Gastroesophageal sphincter (tissue), 4 donors: ENCODE measurements around the gene SDSL. TPM values are rescaled to one million over a fixed set of nuclear protein-coding genes. Genes with fewer than 3 reads are reported as not detected.

ENCODE experiments used
- ATAC-seq: fragments of 150-250 bp; one replicate; pipeline ENCODE4 v1.9.1; 2016; ENCODE audit warnings: mild to moderate bottlenecking, moderate library complexity
- H3K27ac ChIP-seq, 4 donors: fragments of 200-600 bp; sonication (generic) in 3 of 4; 1 replicate in 3 of 4; 2 replicates in 1 of 4; pipeline ENCODE4 v1.5.1; 2016 to 2019
- H3K27me3 ChIP-seq: fragments of 200-600 bp; sonication (generic); one replicate; pipeline ENCODE4 v1.5.1; 2019
- H3K36me3 ChIP-seq, 2 donors: fragments of 200-600 bp; sonication (generic); one replicate each; pipeline ENCODE4 v1.5.1; 2019; ENCODE audit warnings: control low read depth in 1 of 2
- H3K4me1 ChIP-seq, 3 donors: fragments of 200-600 bp; sonication (generic); 1 replicate in 2 of 3; 2 replicates in 1 of 3; pipeline ENCODE4 v1.5.1; 2016 to 2019; ENCODE audit warnings: control low read depth in 2 of 3
- H3K4me3 ChIP-seq, 2 donors: fragments of 200-600 bp; sonication (generic); one replicate each; pipeline ENCODE4 v1.5.1; 2019; ENCODE audit warnings: mild to moderate bottlenecking in 1 of 2, moderate library complexity in 1 of 2
- H3K9me3 ChIP-seq, 3 donors: fragments of 200-600 bp; sonication (generic); one replicate each; pipeline ENCODE4 v1.5.1; 2017 to 2019; ENCODE audit warnings: control low read depth in 2 of 3
- EP300 ChIP-seq: sonication (generic); formaldehyde crosslinking; IDR thresholded peaks from one replicate; pipeline ENCODE4 v1.6.1; 2017; ENCODE audit warnings: antibody characterized with exemption, mild to moderate bottlenecking
- POLR2A ChIP-seq, 2 donors: fragments of 450-650 bp; IDR thresholded peaks; one replicate each; pipeline ENCODE4 v1.6.1; 2017; ENCODE audit warnings: antibody characterized with exemption in 2 of 2, mild to moderate bottlenecking in 2 of 2, moderate library complexity in 1 of 2
- POLR2AphosphoS5 ChIP-seq: sonication (generic); formaldehyde crosslinking; IDR thresholded peaks from one replicate; pipeline ENCODE4 v1.6.1; 2017; ENCODE audit warnings: antibody characterized with exemption
- WGBS, 2 donors: methylation state at CpG; one replicate each; pipeline ENCODE4 v1.1.5; 2018; ENCODE audit warnings: low coverage in 1 of 2; 5-methylcytosine and 5-hydroxymethylcytosine counted together
- total RNA-seq, 4 donors: library from RNA; depleted of rRNA; stranded (reverse); fragments of >200 nt; gene quantifications; one replicate each; pipeline ENCODE4 v1.1.0, GENCODE V29; 2016
- TF ChIP-seq, protein P1 (sequence below), 4 experiments: fragments of 200-600 bp in 2 of 4; fragments of 450-650 bp in 2 of 4; sonication (generic) in 1 of 4; IDR thresholded peaks; one replicate each; pipeline ENCODE4 v1.5.1; 2017 to 2019; ENCODE audit warnings: antibody characterized with exemption in 4 of 4, mild to moderate bottlenecking in 2 of 4, moderate library complexity in 2 of 4

The SDSL gene
- total RNA-seq, 4 donors from 2014 or later: 1.1 to 7.5 (median 2.6) TPM

DNA sequence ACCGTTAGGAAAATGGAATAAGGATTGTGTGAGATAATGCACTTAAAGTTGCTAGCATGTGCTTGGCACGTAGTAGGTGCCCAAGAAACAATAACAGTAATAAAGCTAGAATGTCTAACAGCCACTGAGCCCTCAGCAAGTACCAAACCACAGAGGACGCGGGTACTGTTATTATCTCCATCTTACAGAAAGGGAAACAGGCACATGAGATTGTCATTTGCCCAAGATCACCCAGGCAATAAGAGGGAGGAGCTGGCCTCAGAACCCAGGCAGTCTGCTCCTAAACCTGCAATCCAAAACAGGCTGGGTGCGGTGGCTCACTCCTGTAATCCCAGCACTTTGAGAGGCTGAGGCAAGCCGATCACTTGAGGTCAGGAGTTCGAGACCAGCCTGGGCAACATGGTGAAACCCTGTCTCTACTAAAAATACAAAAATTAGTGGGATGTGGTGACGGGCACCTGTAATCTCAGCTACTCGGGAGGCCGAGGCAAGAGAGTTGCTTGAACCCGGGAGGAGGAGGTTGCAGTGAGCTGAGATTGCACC lies 13.4 kb upstream of the SDSL start:
- WGBS, 2 donors: 67 to 77% methylated on average over 1 to 6 of the region's 11 CpGs
- no peak overlapping the region for H3K4me3 ChIP-seq
- H3K4me1 ChIP-seq: peaks cover 0 to 10% (median 0%) of the 10 kb centered on the region in 3 donors
- no peak overlapping the region for H3K27ac ChIP-seq
- no peak for ATAC-seq
- no peaks in the 10 kb centered on the region for H3K36me3 ChIP-seq
- TF ChIP-seq EP300 (no peak), POLR2AphosphoS5 (no peak), POLR2A (IDR thresholded peaks at IDR 0.05) (no peak)
- TF ChIP-seq, protein P1, sequence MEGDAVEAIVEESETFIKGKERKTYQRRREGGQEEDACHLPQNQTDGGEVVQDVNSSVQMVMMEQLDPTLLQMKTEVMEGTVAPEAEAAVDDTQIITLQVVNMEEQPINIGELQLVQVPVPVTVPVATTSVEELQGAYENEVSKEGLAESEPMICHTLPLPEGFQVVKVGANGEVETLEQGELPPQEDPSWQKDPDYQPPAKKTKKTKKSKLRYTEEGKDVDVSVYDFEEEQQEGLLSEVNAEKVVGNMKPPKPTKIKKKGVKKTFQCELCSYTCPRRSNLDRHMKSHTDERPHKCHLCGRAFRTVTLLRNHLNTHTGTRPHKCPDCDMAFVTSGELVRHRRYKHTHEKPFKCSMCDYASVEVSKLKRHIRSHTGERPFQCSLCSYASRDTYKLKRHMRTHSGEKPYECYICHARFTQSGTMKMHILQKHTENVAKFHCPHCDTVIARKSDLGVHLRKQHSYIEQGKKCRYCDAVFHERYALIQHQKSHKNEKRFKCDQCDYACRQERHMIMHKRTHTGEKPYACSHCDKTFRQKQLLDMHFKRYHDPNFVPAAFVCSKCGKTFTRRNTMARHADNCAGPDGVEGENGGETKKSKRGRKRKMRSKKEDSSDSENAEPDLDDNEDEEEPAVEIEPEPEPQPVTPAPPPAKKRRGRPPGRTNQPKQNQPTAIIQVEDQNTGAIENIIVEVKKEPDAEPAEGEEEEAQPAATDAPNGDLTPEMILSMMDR (IDR thresholded peaks at IDR 0.05): no peak
- no peaks in the 10 kb centered on the region for H3K9me3 ChIP-seq
- peaks cover 33% of the 10 kb centered on the region for H3K27me3 ChIP-seq

- Histone ChIP-seq H3K4me3 (no peak overlapping the region), H3K36me3 (no peaks in the 10 kb centered on the region), H3K27me3 (peaks cover 37% of the 10 kb centered on the region), H3K9me3 (no peaks in the 10 kb centered on the region), H3K27ac (no peak overlapping the region), H3K4me1 (peaks cover 0 to 5% (median 0%) of the 10 kb centered on the region in 3 donors)
- no peak for TF ChIP-seq POLR2AphosphoS5
- WGBS, 2 donors: 59% methylated on average over 2 of the region's 9 CpGs; no CpG with 5 or more reads in 1 of the 2 donors
- no peak for ATAC-seq
Measured at GRCh38 chr12:113409462-113410124, 12.6 kb upstream of the SDSL start.

GRCh38 chr12:113413488-113413939 lies 8.7 kb upstream of the SDSL start:
- Histone ChIP-seq H3K27me3 (peaks cover 39% of the 10 kb centered on the region), H3K27ac (no peak overlapping the region), H3K4me3 (no peak overlapping the region), H3K36me3 (no peaks in the 10 kb centered on the region), H3K4me1 (peaks cover 0 to 2% (median 0%) of the 10 kb centered on the region in 3 donors), H3K9me3 (no peaks in the 10 kb centered on the region)
- ATAC-seq: no peak
- TF ChIP-seq POLR2A (IDR thresholded peaks at IDR 0.05) (no peak), EP300 (no peak), POLR2AphosphoS5 (no peak)
- TF ChIP-seq, protein P1 (IDR thresholded peaks at IDR 0.05): no peak
- WGBS, 2 donors: 52% methylated on average over 6 to 10 of the region's 11 CpGs

DNA sequence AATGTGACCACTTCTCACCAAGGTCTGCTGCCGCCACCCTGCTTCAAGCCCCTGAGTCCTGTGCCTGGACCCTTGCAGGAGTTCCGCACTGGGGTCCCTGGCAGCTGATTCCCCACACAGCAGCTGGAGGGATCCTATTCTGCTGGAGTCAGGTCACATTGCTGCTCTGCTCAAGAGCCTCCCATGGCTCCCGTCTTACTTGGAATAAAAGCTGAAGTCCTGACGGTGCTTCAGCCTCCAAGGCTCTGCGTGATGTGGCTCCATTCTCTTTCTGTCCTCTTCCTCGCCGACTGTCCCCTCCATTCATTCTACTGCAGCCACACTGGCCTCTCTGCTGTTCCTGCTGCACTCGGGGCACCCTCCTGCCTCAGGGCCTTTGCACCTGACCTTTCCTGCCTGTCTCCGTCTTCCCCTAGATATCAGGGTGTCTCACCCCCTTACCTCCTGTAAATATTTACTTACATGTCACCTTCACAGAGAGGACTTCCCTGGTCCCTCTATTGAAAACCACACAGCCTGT lies 7.6 kb upstream of the SDSL start:
- Histone ChIP-seq H3K9me3 (no peaks in the 10 kb centered on the region), H3K4me3 (no peak overlapping the region), H3K27me3 (peaks cover 33% of the 10 kb centered on the region), H3K36me3 (no peaks in the 10 kb centered on the region), H3K4me1 (peaks cover 0 to 4% (median 0%) of the 10 kb centered on the region in 3 donors), H3K27ac (no peak overlapping the region)
- ATAC-seq: no peak
- 73 to 74% methylated on average over 6 to 7 of the region's 9 CpGs for WGBS, 2 donors
- TF ChIP-seq POLR2AphosphoS5 (no peak), POLR2A (IDR thresholded peaks at IDR 0.05) (no peak), EP300 (no peak)
- TF ChIP-seq, protein P1 (IDR thresholded peaks at IDR 0.05): no peak

DNA sequence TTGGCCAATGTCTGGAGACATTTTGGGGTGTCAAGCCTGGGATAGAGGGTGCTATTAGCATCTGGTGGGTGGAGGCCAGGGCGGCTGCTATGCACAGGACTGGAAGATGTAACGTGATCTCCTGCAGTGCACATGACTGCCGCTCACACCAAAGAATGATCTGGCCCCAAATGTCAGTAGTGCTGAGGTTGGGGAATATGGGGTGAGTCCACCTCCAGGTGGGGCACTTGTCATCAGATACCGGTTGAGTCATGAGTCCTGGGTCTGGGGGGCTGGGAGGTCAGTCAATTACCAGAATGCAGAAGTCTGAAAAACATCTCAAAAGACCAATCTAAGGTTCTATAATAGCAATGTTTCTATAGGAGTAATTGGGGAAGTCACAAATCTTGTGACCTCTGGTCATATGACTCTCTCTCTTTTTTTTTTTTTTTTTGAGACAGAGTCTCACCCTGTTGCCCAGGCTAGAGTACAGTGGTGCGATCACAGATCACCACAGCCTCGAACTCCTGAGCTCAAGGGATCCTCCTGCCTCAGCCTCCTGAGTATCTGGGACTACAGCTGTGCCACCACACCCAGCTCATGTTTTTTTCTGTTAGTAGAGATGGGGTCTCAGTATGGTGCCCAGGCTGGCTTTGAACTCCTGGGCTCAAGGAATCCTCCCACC lies 6.0 kb upstream of the SDSL start:
- H3K27ac ChIP-seq: peak overlapping the region in 1 of 4 donors; percentile 17
- 81% methylated on average over 2 of the region's 6 CpGs; no CpG with 5 or more reads in 1 of the 2 donors for WGBS, 2 donors
- H3K27me3 ChIP-seq: peaks cover 20% of the 10 kb centered on the region
- no peaks in the 10 kb centered on the region for H3K9me3 ChIP-seq
- H3K4me1 ChIP-seq: peaks cover 0 to 4% (median 0%) of the 10 kb centered on the region in 3 donors
- no peaks in the 10 kb centered on the region for H3K36me3 ChIP-seq
- no peak overlapping the region for H3K4me3 ChIP-seq
- TF ChIP-seq EP300 (no peak), POLR2A (IDR thresholded peaks at IDR 0.05) (no peak), POLR2AphosphoS5 (no peak)
- TF ChIP-seq, protein P1 (IDR thresholded peaks at IDR 0.05): no peak
- ATAC-seq: no peak
